ENCODE results near the gene CCNQ. TPM values are rescaled to one million over a fixed set of nuclear protein-coding genes. Genes with fewer than 3 reads are reported as not detected.

Gene CCNQ
- total and polyA plus RNA-seq, 2 experiments from 2014 or later = 34.5 to 45.5 TPM

- Histone ChIP-seq H3K4me2 (ENCODE audit: unreplicated experiment) (no peak overlapping the region), H4K20me1 (ENCODE audit: insufficient read depth) (no peaks in the 10 kb centered on the region), H3K36me3 (ENCODE audit: low read depth) (no peaks in the 10 kb centered on the region), H3K27me3 (replicated peaks; ENCODE audit: insufficient read depth) (no peaks in the 10 kb centered on the region), H3K4me1 (ENCODE audit: insufficient read depth) (no peaks in the 10 kb centered on the region), H3K9ac (no peak overlapping the region), H2AFZ (no peak overlapping the region), H3K27ac (no peak overlapping the region), H3K9me3 (ENCODE audit: low read depth) (no peaks in the 10 kb centered on the region), H3F3A (ENCODE audit: insufficient read depth) (no peaks in the 10 kb centered on the region), H3K4me3 (no peak overlapping the region), H3K9me2 (ENCODE audit: insufficient read depth) (no peaks in the 10 kb centered on the region), H3K79me2 (ENCODE audit: insufficient read depth) (no peaks in the 10 kb centered on the region)
- DNase-seq = no peak
- TF ChIP-seq EZH2phosphoT487 (IDR thresholded peaks at IDR 0.05; ENCODE audit: insufficient read depth, low read depth) (no peak), EZH2 (IDR thresholded peaks at IDR 0.05; ENCODE audit: insufficient read depth, poor library complexity, severe bottlenecking) (no peak)
- in situ Hi-C loops (cut with MboI) = no loop called here
- WGBS, 2 experiments (ENCODE audit: low coverage in 1 of 2, low lambda C conversion rate in 2 of 2, missing lambda C conversion rate in 2 of 2) = 57 to 59% methylated on average over 5 to 9 of the region's 10 CpGs
Measured at GRCh38 chrX:153572601-153573000, 26.3 kb downstream of the CCNQ start.

GRCh38 chrX:153571534-153571908 is 27.4 kb downstream of the CCNQ start:
- in situ Hi-C loops (cut with MboI) = no loop called here

GRCh38 chrX:153569475-153569874 is 29.5 kb downstream of the CCNQ start:
- Histone ChIP-seq H3K27ac (no peak overlapping the region), H2AFZ (no peak overlapping the region), H3F3A (ENCODE audit: insufficient read depth) (no peaks in the 10 kb centered on the region), H3K4me2 (ENCODE audit: unreplicated experiment) (no peak overlapping the region), H3K79me2 (ENCODE audit: insufficient read depth) (no peaks in the 10 kb centered on the region), H4K20me1 (ENCODE audit: insufficient read depth) (no peaks in the 10 kb centered on the region), H3K36me3 (ENCODE audit: low read depth) (no peaks in the 10 kb centered on the region), H3K4me1 (ENCODE audit: insufficient read depth) (no peaks in the 10 kb centered on the region), H3K9me2 (ENCODE audit: insufficient read depth) (no peaks in the 10 kb centered on the region), H3K27me3 (replicated peaks; ENCODE audit: insufficient read depth) (no peaks in the 10 kb centered on the region), H3K9ac (no peak overlapping the region), H3K4me3 (no peak overlapping the region), H3K9me3 (ENCODE audit: low read depth) (no peaks in the 10 kb centered on the region)
- in situ Hi-C loops (cut with MboI) = no loop called here
- no peak for TF ChIP-seq EZH2 (IDR thresholded peaks at IDR 0.05; ENCODE audit: insufficient read depth, poor library complexity, severe bottlenecking)
- no peak for TF ChIP-seq EZH2phosphoT487 (IDR thresholded peaks at IDR 0.05; ENCODE audit: insufficient read depth, low read depth)
- 76 to 78% methylated on average over 6 to 13 of the region's 13 CpGs for WGBS, 2 experiments (ENCODE audit: low coverage in 1 of 2, low lambda C conversion rate in 2 of 2, missing lambda C conversion rate in 2 of 2)
- no peak for DNase-seq

More at GRCh38 chrX:153571534-153571908, 27.4 kb downstream of the CCNQ start:
- no peaks in the 10 kb centered on the region for H3K4me1 ChIP-seq (ENCODE audit: insufficient read depth)
- WGBS, 2 experiments (ENCODE audit: low coverage in 1 of 2, low lambda C conversion rate in 2 of 2, missing lambda C conversion rate in 2 of 2) = 45 to 49% methylated on average over 5 to 6 of the region's 6 CpGs
- no peaks in the 10 kb centered on the region for H3K79me2 ChIP-seq (ENCODE audit: insufficient read depth)
- no peak overlapping the region for H3K9ac ChIP-seq
- TF ChIP-seq EZH2phosphoT487 (IDR thresholded peaks at IDR 0.05; ENCODE audit: insufficient read depth, low read depth) = no peak
- TF ChIP-seq EZH2 (IDR thresholded peaks at IDR 0.05; ENCODE audit: insufficient read depth, poor library complexity, severe bottlenecking) = no peak
- no peaks in the 10 kb centered on the region for H3K9me2 ChIP-seq (ENCODE audit: insufficient read depth)
- DNase-seq = no peak
- no peak overlapping the region for H3K4me2 ChIP-seq (ENCODE audit: unreplicated experiment)
- no peak overlapping the region for H3K4me3 ChIP-seq
- no peaks in the 10 kb centered on the region for H3K9me3 ChIP-seq (ENCODE audit: low read depth)
- H3K36me3 ChIP-seq (ENCODE audit: low read depth) = no peaks in the 10 kb centered on the region
- no peak overlapping the region for H2AFZ ChIP-seq
- H3F3A ChIP-seq (ENCODE audit: insufficient read depth) = no peaks in the 10 kb centered on the region
- no peaks in the 10 kb centered on the region for H4K20me1 ChIP-seq (ENCODE audit: insufficient read depth)
- H3K27ac ChIP-seq = no peak overlapping the region
- H3K27me3 ChIP-seq (replicated peaks; ENCODE audit: insufficient read depth) = no peaks in the 10 kb centered on the region

- in situ Hi-C loops (cut with MboI) = no loop called here
- Histone ChIP-seq H3K4me2 (ENCODE audit: unreplicated experiment) (no peak overlapping the region), H2AFZ (no peak overlapping the region), H4K20me1 (ENCODE audit: insufficient read depth) (no peaks in the 10 kb centered on the region), H3K27me3 (replicated peaks; ENCODE audit: insufficient read depth) (no peaks in the 10 kb centered on the region), H3K79me2 (ENCODE audit: insufficient read depth) (no peaks in the 10 kb centered on the region), H3F3A (ENCODE audit: insufficient read depth) (no peaks in the 10 kb centered on the region), H3K27ac (no peak overlapping the region), H3K9ac (no peak overlapping the region), H3K36me3 (ENCODE audit: low read depth) (no peaks in the 10 kb centered on the region), H3K4me3 (no peak overlapping the region), H3K9me2 (ENCODE audit: insufficient read depth) (no peaks in the 10 kb centered on the region), H3K4me1 (ENCODE audit: insufficient read depth) (no peaks in the 10 kb centered on the region), H3K9me3 (ENCODE audit: low read depth) (no peaks in the 10 kb centered on the region)
- DNase-seq = no peak
- TF ChIP-seq EZH2 (IDR thresholded peaks at IDR 0.05; ENCODE audit: insufficient read depth, poor library complexity, severe bottlenecking) (no peak), EZH2phosphoT487 (IDR thresholded peaks at IDR 0.05; ENCODE audit: insufficient read depth, low read depth) (no peak)
- WGBS, 2 experiments (ENCODE audit: low coverage in 1 of 2, low lambda C conversion rate in 2 of 2, missing lambda C conversion rate in 2 of 2) = 76 to 78% methylated on average over 13 to 18 of the region's 21 CpGs
Measured at GRCh38 chrX:153568451-153569011, 30.4 kb downstream of the CCNQ start.
